Activated gamma-delta T cell treated with anti-CD3 and anti-CD28 coated beads, Interleukin-2, amount 50 U/mL, for 16 hours (primary cell): ENCODE measurements around the gene SERPINE2.
"Not testable (repeated sequence)": the region's sequence is repeated elsewhere in the genome, so short reads cannot be mapped to it uniquely, and the experiment has no call there.

ENCODE experiments used
- DNase-seq: peaks from one replicate; pipeline ENCODE4 v3.0.0-alpha.2; 2020; ENCODE audit warnings: low read depth

The SERPINE2 gene

DNA sequence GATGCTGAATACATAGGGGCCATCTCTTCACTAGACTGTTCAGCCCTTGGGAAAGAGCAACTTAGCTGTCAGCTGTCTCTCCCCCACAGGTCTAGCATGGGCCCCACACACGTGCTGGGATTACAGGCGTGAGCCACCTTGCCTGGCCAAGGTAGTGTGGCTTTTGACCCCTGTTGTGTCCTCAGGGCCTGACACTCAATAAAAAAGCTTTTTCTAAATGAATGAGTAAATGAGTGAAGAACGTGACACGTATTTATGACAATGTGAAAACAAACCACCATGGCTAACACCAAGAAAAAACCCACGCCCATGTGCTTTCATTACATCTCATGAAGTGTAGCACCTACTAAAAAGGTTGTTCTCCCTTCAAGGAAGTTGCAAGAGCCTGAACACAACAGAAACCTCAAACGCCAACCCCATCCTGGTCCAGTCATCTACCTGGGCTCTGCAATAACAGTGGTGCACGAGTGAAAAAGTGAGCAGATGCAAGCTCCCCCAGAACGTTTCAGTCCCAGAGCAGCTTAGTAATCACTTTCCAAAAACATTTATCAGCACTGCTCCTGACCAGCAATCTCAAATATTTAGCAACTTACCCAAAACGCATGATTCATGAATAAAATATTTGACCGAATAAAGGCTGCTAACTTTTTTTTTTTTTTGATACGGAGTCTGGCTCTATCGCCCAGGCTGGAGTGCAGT lies 97.4 kb downstream of the SERPINE2 start:
- peak; percentile 57 for DNase-seq

DNA sequence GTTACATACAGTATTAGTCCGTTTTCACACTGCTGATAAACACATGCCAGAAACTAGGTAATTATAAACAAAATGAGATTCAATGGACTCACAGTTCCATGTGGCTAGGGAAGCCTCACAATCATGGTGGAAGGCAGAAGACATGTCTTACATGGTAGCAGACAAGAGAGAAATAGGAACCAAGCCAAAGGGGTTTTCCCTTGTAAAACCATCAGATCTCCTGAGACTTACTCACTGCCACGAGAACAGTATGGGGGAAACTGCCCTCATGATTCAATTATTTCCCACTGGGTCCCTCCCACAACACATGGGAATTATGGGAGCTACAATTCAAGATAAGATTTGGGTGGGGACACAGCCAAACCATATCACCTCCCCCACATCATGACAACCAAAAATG lies 99.6 kb downstream of the SERPINE2 start:
- not testable (repeated sequence) for DNase-seq

GRCh38 chr2:223937535-223937934 lies 101.6 kb downstream of the SERPINE2 start:
- no peak for DNase-seq

GRCh38 chr2:223936862-223937326 lies 102.2 kb downstream of the SERPINE2 start:
- no peak for DNase-seq

GRCh38 chr2:223935459-223936125 lies 103.5 kb downstream of the SERPINE2 start:
- DNase-seq, result no peak

GRCh38 chr2:223934870-223935269 lies 104.2 kb downstream of the SERPINE2 start:
- no peak for DNase-seq

GRCh38 chr2:223932816-223933800 lies 106.0 kb downstream of the SERPINE2 start:
- DNase-seq, result no peak

GRCh38 chr2:223930103-223930976 lies 108.7 kb downstream of the SERPINE2 start:
- DNase-seq, result no peak

GRCh38 chr2:223929571-223930102 lies 109.4 kb downstream of the SERPINE2 start:
- no peak for DNase-seq

- DNase-seq, result no peak
Measured at GRCh38 chr2:223928113-223929006, 110.7 kb downstream of the SERPINE2 start.

DNA sequence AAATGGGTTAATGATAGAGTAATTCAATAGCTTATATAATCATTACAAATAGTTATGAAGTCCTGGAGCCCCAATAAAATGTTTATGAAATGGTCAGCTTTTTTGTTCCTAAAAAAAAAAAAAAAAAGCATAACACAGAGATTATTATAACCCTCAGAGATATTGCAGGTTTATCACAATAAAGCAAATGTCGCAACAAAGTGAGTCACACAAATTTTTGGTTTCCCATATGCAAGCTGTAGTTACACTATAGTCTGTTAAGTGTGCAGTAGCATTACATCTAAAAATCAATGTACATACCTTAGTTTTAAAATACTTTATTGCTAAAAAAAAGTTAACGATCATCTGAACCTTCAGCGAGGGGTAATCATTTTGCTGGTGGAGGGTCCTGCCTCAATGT lies 114.0 kb downstream of the SERPINE2 start:
- no peak for DNase-seq
